Erythroblast (primary cell): Measurements from ENCODE around the gene LMBRD1.

Experiments used
- GATA1 ChIP-seq: IDR thresholded peaks from 2 replicates; pipeline ENCODE4 v1.6.1; 2011; ENCODE audit warnings: low read depth, mild to moderate bottlenecking, control low read depth, low read length, moderate library complexity
- POLR2A ChIP-seq: IDR thresholded peaks from 2 replicates; pipeline ENCODE4 v1.6.1; 2011; ENCODE audit warnings: mild to moderate bottlenecking, low read length

GRCh38 chr6:69763763-69764162 is 33.0 kb downstream of the LMBRD1 start:
- no peak for TF ChIP-seq POLR2A
- no peak for TF ChIP-seq GATA1
